IPS-20b (cell line): ENCODE measurements around the gene ZMYND10.

Experiments
- H3K27ac ChIP-seq: one replicate; pipeline ENCODE4 v1.5.1; 2013; ENCODE audit warnings: low read length
- H3K27me3 ChIP-seq: 2 replicates; pipeline ENCODE4 v1.6.1; 2013; ENCODE audit warnings: mild to moderate bottlenecking, low read length, inconsistent platforms; ENCODE audit not compliant: insufficient read depth
- H3K36me3 ChIP-seq: 2 replicates; pipeline ENCODE4 v1.6.1; 2013; ENCODE audit warnings: low read depth, mild to moderate bottlenecking, inconsistent platforms, low read length, moderate library complexity; ENCODE audit not compliant: insufficient read depth
- H3K4me1 ChIP-seq: 2 replicates; pipeline ENCODE4 v1.6.1; 2013; ENCODE audit warnings: mild to moderate bottlenecking, control low read depth, inconsistent platforms, low read length, moderate library complexity; ENCODE audit not compliant: insufficient read depth
- H3K4me3 ChIP-seq: 2 replicates; pipeline ENCODE4 v1.5.1; 2013; ENCODE audit warnings: mild to moderate bottlenecking, low read length, inconsistent platforms
- H3K9ac ChIP-seq: 2 replicates; pipeline ENCODE4 v1.6.1; 2013; ENCODE audit warnings: low read depth, mild to moderate bottlenecking, inconsistent platforms, low read length, moderate library complexity
- H3K9me3 ChIP-seq: 2 replicates; pipeline ENCODE4 v1.6.1; 2013; ENCODE audit warnings: mild to moderate bottlenecking, low read depth, low read length, inconsistent platforms; ENCODE audit not compliant: insufficient read depth

ZMYND10 gene

DNA sequence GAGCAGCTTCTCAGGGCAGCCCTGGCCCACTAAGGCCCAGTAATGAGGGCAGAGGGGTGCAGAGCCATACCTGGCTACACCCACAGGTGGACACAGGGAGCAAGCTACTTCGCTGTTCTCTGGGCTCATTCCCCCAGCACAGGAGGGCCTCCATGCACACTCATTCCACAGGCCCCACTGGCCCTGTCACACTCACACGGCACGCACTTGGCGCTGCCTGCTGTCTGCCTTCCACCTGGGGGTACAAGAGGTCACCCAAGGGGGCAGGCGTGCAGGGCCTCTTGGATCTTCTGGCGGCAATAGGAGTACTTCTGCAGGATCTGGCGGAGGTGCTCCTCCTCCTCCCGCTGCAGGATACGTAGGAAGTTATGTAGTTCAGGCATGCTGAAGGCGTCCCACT lies 15.2 kb downstream of the ZMYND10 start:
- Histone ChIP-seq H3K36me3 (peaks cover 56% of the 10 kb centered on the region), H3K4me1 (no peaks in the 10 kb centered on the region; the same call in 1 of the 2 replicates), H3K27ac (no peak overlapping the region)

DNA sequence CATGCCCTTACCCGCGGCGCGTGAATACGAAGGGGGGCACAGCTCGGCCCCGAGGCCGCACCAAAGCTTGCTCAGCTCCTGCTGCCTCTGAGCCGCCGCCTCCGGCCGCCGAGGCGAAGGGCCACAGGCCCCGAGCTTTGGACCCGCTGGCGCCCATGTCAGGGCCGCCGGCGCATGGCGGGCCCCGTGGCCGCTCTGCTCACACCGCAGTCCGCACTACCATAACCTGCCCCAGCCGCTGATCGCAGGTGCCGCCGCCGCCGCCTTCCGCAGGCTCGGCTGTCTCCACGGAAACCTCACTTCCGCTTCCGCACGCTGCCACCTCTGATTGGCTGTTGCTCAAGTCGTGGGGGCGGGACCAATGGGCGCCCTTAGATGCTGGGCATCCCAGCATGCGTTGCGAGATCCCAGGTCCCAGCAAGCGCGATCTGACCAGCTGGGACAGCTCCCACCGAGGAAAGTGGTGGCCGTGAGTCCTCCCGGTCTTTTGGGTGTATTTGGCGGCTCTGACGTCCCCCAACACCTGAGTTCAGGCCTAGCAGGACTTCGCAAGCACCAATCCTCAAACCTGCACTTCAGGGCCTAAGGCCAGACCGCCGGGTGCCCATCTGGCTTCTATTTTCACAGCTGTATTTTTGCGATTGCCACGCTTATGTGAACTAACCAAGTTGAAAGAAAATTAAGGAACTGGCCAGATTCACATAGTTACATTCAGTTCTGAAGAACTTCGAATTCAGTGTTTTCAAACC lies 17.4 kb downstream of the ZMYND10 start, which contains the start of gene TUSC2:
Gene TUSC2 (minus strand): TSS at position 281 of the 749 bp plus-strand sequence. CDS start 124 bp downstream, at position 157.
- Histone ChIP-seq H3K9ac (peak within 1 kb of the TSS; percentile 87), H3K4me3 (peak within 1 kb of the TSS; percentile 90), H3K36me3 (peaks cover 50% of the 10 kb centered on the region), H3K27me3 (no peaks in the 10 kb centered on the region), H3K4me1 (peaks cover 4% of the 10 kb centered on the region; the same call in 1 of the 2 replicates), H3K27ac (no peak within 1 kb of the TSS), H3K9me3 (no peaks in the 10 kb centered on the region)

More for the DNA sequence above, 15.2 kb downstream of the ZMYND10 start:
- Histone ChIP-seq H3K27me3 (no peaks in the 10 kb centered on the region), H3K9me3 (no peaks in the 10 kb centered on the region), H3K9ac (no peak overlapping the region), H3K4me3 (no peak overlapping the region)

DNA sequence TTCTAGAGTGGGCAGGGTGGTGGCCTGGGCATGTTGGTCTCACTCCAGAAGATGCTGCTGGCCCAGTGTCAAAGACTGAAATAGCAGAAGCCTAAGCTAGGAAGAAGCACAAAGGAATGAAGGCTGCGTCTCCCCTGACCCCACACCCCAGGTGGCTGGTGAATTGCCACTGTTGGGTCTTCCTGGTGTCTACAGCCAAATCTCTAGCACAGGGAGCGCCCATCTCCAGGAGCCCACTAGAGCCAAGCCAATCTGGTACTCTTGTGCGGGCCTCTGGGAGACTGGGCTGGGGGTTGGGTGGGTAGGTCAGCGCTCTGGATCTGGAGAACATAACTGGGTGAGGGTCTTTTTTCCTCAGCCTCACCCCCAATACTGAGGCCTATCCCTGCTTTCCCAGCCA lies 18.4 kb downstream of the ZMYND10 start:
- Histone ChIP-seq H3K36me3 (peaks cover 45% of the 10 kb centered on the region), H3K27ac (no peak overlapping the region), H3K27me3 (no peaks in the 10 kb centered on the region), H3K4me1 (peaks cover 7% of the 10 kb centered on the region; the same call in 1 of the 2 replicates), H3K4me3 (peak overlapping the region; percentile 90), H3K9ac (peak overlapping the region; percentile 87), H3K9me3 (no peaks in the 10 kb centered on the region)

DNA sequence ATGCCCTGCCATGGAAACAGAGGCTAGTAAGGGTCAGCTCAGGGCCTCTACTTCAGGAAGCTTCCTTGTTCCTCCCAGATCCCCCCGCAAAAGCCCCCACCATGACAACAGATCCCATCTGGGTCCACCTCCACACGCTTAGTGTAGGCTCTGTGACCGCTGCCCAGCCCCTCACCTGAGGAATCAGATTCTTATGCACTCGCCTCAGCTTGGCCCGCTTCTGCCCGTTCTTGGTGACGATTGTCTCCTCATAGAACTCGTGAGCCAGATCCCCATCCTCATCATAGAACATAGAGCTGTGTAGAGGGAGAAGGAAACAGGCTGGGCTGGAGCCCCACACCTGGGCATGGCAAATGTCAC lies 19.4 kb downstream of the ZMYND10 start:
- H3K4me1 ChIP-seq: peaks cover 7% of the 10 kb centered on the region; the same call in 1 of the 2 replicates
- no peaks in the 10 kb centered on the region for H3K9me3 ChIP-seq
- H3K9ac ChIP-seq: no peak overlapping the region
- no peaks in the 10 kb centered on the region for H3K27me3 ChIP-seq
- no peak overlapping the region for H3K4me3 ChIP-seq
- H3K36me3 ChIP-seq: peaks cover 36% of the 10 kb centered on the region
- no peak overlapping the region for H3K27ac ChIP-seq

DNA sequence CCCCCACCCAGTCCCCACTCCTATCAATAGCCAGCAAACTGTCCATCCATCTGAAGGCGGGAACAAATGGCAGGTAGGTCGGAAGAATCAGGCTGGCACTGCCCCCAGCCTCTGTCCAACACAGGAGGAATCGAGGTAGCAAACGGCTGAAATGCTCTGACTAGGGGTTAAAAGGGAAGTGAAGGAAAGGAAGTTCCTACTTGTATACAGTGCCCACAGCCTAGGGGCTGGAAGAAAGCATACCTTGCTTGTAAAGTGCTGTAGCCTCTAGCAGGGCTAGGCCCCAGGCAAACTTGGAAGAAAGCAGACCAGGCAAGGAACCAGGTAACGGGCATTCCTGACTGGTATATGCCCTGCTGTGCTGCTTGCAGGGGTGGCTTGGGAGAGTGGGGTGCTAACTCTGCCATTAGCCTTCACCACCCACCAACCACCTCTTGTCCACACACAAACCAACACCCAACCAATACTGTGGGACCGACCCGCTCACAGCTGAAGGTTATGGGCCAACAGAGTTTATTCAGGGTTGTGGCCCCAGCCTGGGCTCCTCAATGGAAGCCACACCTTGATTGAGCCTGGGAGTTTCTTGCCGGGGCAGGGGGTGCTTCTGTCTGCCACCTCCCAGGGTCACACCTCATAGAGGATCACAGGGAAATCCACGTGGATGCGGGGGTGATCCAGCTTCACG lies 19.9 kb downstream of the ZMYND10 start:
- peaks cover 30% of the 10 kb centered on the region for H3K36me3 ChIP-seq
- H3K4me1 ChIP-seq: peaks cover 7% of the 10 kb centered on the region; the same call in 1 of the 2 replicates
- H3K27me3 ChIP-seq: no peaks in the 10 kb centered on the region
- H3K9ac ChIP-seq: no peak overlapping the region
- H3K4me3 ChIP-seq: no peak overlapping the region
- no peaks in the 10 kb centered on the region for H3K9me3 ChIP-seq
- H3K27ac ChIP-seq: no peak overlapping the region

DNA sequence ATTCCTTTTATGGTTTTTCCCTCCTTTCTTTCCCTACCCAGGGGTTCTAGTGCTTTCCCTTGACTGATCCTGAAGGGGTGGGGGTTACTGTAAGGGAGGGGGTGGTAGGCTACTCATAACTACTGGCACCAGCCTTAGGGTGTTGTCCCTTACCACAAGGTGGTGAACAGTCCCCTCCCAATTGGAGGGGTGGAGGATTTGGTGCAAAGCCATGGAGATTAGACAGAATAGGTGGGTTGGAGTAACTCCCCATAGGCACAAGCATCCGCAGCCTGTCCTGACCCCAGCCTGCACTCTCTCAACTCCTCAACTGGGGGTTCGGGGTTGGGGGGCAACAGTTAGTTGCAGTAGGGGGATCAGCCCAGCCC lies 20.4 kb downstream of the ZMYND10 start:
- Histone ChIP-seq H3K27me3 (no peaks in the 10 kb centered on the region), H3K36me3 (peaks cover 25% of the 10 kb centered on the region), H3K4me1 (peaks cover 7% of the 10 kb centered on the region; the same call in 1 of the 2 replicates), H3K9ac (no peak overlapping the region), H3K27ac (no peak overlapping the region), H3K4me3 (no peak overlapping the region), H3K9me3 (no peaks in the 10 kb centered on the region)

DNA sequence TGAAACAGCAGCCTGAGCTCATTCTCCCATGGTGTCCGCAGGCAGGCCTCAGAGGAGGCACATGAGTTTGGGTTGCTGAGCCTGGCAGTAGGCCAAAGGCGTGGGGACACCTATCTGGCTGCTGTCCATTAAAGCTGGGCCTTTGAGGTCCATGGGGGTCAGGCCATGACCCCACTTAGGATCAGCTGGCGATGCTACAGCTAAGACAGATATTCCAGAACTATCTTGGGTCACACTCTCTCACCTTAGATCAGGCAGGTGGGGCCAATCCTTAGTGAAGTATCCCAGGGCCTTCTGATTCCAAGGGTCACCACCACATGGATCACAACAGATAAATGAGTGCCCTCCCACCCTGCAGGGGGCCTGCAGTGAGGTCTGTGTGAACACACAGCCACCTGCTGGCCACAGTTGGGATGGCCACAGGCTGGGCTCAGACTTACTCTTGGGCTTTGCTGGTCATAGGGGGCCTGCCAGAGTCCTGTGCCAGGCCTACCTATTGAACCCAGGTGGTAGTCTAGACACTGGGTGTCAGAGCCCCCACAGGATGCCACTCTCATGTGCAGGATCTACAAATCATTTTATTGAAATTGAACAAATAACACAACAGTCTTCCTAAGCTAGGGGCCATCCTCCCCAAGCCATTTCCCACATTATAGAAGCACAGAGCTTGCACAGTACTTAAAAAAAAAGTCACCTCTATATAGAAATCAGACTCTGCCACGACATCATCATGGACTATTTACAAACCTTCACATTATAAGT lies 21.0 kb downstream of the ZMYND10 start:
- no peaks in the 10 kb centered on the region for H3K9me3 ChIP-seq
- H3K36me3 ChIP-seq: peaks cover 25% of the 10 kb centered on the region
- H3K27ac ChIP-seq: no peak overlapping the region
- no peaks in the 10 kb centered on the region for H3K27me3 ChIP-seq
- H3K4me1 ChIP-seq: peaks cover 7% of the 10 kb centered on the region; the same call in 1 of the 2 replicates
- H3K4me3 ChIP-seq: no peak overlapping the region
- H3K9ac ChIP-seq: no peak overlapping the region

DNA sequence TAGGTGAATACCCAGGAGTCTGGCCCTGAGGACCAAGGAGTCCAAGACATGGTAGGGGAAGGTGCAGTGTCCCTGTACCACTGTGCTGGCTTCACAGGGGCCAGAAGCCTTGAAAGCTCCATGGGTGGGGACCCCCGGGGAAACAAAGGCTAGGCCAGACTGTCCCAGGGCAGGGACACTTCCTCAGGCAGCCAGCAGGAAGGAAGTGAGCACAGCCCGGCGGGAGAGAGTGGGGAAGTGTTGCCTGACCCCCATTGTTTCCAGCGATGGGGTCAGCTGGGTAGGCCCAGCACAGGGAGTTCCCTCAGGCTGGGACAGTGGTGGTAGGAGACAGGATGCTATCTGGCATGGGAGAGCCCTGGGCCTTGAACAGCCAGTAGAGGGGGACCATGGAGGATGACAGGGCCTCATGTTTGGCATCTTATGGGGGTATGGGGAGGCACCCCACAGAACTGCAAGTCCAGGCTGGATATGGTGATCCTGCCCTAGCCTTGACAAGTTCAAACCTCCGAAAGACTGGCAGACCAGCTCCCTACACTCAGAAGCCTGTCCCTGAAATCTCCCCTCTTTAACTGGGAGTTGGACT lies 21.8 kb downstream of the ZMYND10 start:
- Histone ChIP-seq H3K9ac (no peak overlapping the region; the same call in 1 of the 2 replicates), H3K27me3 (no peaks in the 10 kb centered on the region), H3K9me3 (no peaks in the 10 kb centered on the region), H3K4me1 (peaks cover 7% of the 10 kb centered on the region; the same call in 1 of the 2 replicates), H3K36me3 (peaks cover 29% of the 10 kb centered on the region), H3K27ac (no peak overlapping the region), H3K4me3 (no peak overlapping the region)

DNA sequence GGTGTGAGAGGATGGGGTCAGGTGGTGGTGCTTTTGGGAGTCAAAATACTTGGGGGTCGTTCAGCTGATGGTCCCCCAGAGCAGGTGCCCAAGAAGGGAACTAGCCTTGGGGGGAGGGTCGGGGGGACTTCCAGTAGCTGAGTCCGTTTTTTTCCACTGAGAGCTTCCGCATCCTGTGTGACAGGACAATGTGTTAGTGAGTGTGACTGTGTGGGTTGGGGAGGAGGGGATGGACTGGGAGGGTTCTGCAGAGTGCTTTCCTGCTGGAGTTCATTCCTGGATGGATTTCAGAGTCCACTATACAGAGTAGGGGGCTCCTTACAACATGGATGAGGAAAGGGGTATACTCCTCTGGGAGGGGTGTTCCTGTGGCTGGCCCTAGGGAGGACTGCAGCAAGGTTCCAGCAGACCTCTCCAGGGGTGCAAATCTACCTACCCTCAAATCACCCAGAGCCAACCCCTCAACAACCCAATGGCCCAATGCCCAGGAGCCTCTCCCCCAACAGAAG lies 22.4 kb downstream of the ZMYND10 start:
- H3K36me3 ChIP-seq: peaks cover 35% of the 10 kb centered on the region
- H3K4me1 ChIP-seq: peaks cover 7% of the 10 kb centered on the region; the same call in 1 of the 2 replicates
- no peaks in the 10 kb centered on the region for H3K27me3 ChIP-seq
- H3K27ac ChIP-seq: no peak overlapping the region
- peak overlapping the region; percentile 99; the same call in 1 of the 2 replicates for H3K9ac ChIP-seq
- H3K4me3 ChIP-seq: peak overlapping the region; percentile 100; the same call in 1 of the 2 replicates
- H3K9me3 ChIP-seq: no peaks in the 10 kb centered on the region

DNA sequence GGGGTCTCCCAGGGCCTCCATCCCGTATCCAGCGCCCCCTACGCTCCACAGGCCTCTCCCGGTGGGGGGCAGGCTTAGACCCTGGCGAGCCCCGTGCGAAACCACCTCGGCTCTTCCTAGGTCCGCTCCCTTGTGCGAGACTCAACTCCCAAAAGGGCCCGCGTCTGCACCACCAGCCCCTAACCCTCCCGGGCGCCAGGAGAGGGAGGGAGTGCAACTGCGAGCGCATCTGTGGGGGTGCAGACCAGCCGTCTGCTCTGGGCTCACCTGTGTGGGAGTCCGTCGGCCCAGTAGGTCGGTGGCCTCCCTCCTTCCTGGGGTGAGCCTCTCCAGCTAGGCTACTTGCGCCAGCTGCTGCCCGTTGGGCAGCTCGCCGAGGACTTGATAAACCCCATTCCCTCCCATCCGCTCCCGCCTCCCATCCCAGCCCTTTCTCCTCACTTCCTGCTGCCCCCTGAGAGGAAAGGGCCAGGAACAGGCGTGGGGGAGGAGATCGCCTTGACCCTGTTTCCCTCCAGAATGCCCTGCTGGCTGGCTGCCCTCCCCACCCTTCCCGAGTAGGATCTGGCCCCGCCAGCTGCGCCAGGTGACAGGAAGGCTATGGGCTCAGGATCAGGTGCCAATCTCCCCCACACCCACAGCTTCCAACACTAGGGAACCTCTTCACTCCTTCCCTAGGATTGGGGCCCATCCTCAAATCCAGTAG lies 23.0 kb downstream of the ZMYND10 start, which contains the start of gene HYAL2:
Gene HYAL2 (minus strand): TSS at position 360 of the 706 bp plus-strand sequence. CDS start 2,256 bp downstream, outside the sequence.
- peaks cover 7% of the 10 kb centered on the region; the same call in 1 of the 2 replicates for H3K4me1 ChIP-seq
- H3K27me3 ChIP-seq: no peaks in the 10 kb centered on the region
- H3K27ac ChIP-seq: peak within 1 kb of the TSS; percentile 91
- peak within 1 kb of the TSS; percentile 100 for H3K4me3 ChIP-seq
- H3K9me3 ChIP-seq: no peaks in the 10 kb centered on the region
- H3K9ac ChIP-seq: peak within 1 kb of the TSS; percentile 99
- H3K36me3 ChIP-seq: peaks cover 41% of the 10 kb centered on the region
